Keratinocyte (primary cell): ENCODE data around the gene OTOL1. TPM values are rescaled to one million over a fixed set of nuclear protein-coding genes. Genes with fewer than 3 reads are reported as not detected.

Experiments used
- DNase-seq: peaks from one replicate; pipeline ENCODE4 v3.0.0-alpha.2; 2011; ENCODE audit warnings: low read depth, missing footprints, low spot score
- FAIRE-seq: peaks from 2 replicates; lab custom pipeline; 2011; peaks lifted over from hg19 to GRCh38; lab: Jason Lieb, UNC
- H2AFZ ChIP-seq: 2 replicates; pipeline ENCODE4 v1.6.0; 2012; ENCODE audit warnings: low read length, control low read depth, inconsistent platforms; ENCODE audit not compliant: control insufficient read depth
- H3K27ac ChIP-seq: 2 replicates; pipeline ENCODE4 v1.5.1; 2011; ENCODE audit warnings: low read length; ENCODE audit not compliant: control insufficient read depth, insufficient read depth
- H3K27me3 ChIP-seq: 3 replicates; pipeline ENCODE4 v1.6.0; 2011; ENCODE audit warnings: low read length; ENCODE audit not compliant: control insufficient read depth, insufficient read depth; ENCODE audit errors: extremely low read depth
- H3K36me3 ChIP-seq, 2 experiments: 2 replicates in 1 of 2; 3 replicates in 1 of 2; pipeline ENCODE4 v1.5.1; 2011; ENCODE audit warnings: low read length in 2 of 2, mild to moderate bottlenecking in 1 of 2; ENCODE audit not compliant: control insufficient read depth in 2 of 2, insufficient read depth in 2 of 2; ENCODE audit errors: extremely low read depth in 1 of 2
- H3K4me1 ChIP-seq: 3 replicates; pipeline ENCODE4 v1.5.1; 2011; ENCODE audit warnings: low read length; ENCODE audit not compliant: control insufficient read depth, insufficient read depth; ENCODE audit errors: extremely low read depth
- H3K4me2 ChIP-seq: 3 replicates; pipeline ENCODE4 v1.6.0; 2011; ENCODE audit warnings: low read depth, low read length; ENCODE audit not compliant: control insufficient read depth, insufficient read depth; ENCODE audit errors: extremely low read depth
- H3K4me3 ChIP-seq, 3 experiments: fragments of 200-600 bp in 1 of 3; sonication (generic) in 1 of 3; 2 replicates in 2 of 3; 3 replicates in 1 of 3; pipeline ENCODE4 v1.5.1; 2011 to 2016; ENCODE audit warnings: low read length in 3 of 3, mild to moderate bottlenecking in 3 of 3, control low read depth in 2 of 3, inconsistent platforms in 1 of 3, low read depth in 1 of 3, mixed read lengths in 1 of 3, mixed run types in 1 of 3, moderate library complexity in 1 of 3; ENCODE audit not compliant: control insufficient read depth in 2 of 3, insufficient read depth in 2 of 3; ENCODE audit errors: extremely low read depth in 1 of 3
- H3K79me2 ChIP-seq: 2 replicates; pipeline ENCODE4 v1.6.0; 2012; ENCODE audit warnings: low read length; ENCODE audit not compliant: control insufficient read depth, insufficient read depth
- H3K9ac ChIP-seq: 3 replicates; pipeline ENCODE4 v1.6.0; 2011; ENCODE audit warnings: low read length; ENCODE audit not compliant: control insufficient read depth, insufficient read depth; ENCODE audit errors: extremely low read depth
- H3K9me1 ChIP-seq: 3 replicates; pipeline ENCODE4 v1.6.0; 2011; ENCODE audit warnings: low read length; ENCODE audit not compliant: control insufficient read depth, insufficient read depth; ENCODE audit errors: extremely low read depth
- H3K9me3 ChIP-seq: 2 replicates; pipeline ENCODE4 v1.5.1; 2012; ENCODE audit warnings: low read depth, low read length; ENCODE audit not compliant: control insufficient read depth
- H4K20me1 ChIP-seq: 3 replicates; pipeline ENCODE4 v1.6.0; 2011; ENCODE audit warnings: low read length; ENCODE audit not compliant: control insufficient read depth, insufficient read depth; ENCODE audit errors: extremely low read depth
- EZH2 ChIP-seq: IDR thresholded peaks from one replicate; pipeline ENCODE4 v1.6.1; 2012; ENCODE audit warnings: inconsistent platforms, mild to moderate bottlenecking, low read length, moderate library complexity
- dilution Hi-C: fragments of 300-500 bp; cut with MboI; formaldehyde crosslinking; loops from one replicate; pipeline ENCODE4 v1.7.0; 2020; ENCODE audit warnings: low sequenced_read_pairs; ENCODE audit not compliant: extremely low pct_ligation_motif_present
- polyA plus RNA-seq, 5 experiments: library from polyadenylated mRNA; depleted of rRNA in 3 of 5; stranded (reverse) in 3 of 5; stranded (forward) in 1 of 5; unstranded in 1 of 5; fragments of >200 nt; gene quantifications; 1 replicate in 1 of 5; 2 replicates in 3 of 5; 3 replicates in 1 of 5; pipeline versions ENCODE4 v1.2.1 to v1.2.3, GENCODE V29; 2011 to 2012; ENCODE audit warnings: missing spikeins in 2 of 5, low read depth in 1 of 5, low replicate concordance in 1 of 5
- TF ChIP-seq, protein P1 (sequence below), 3 experiments: IDR thresholded peaks in 1 of 3; conservative IDR thresholded peaks in 1 of 3; optimal IDR thresholded peaks in 1 of 3; 2 replicates in 2 of 3; 3 replicates in 1 of 3; pipeline versions ENCODE3 to v1.5.1; 2011; ENCODE audit warnings: low read length in 3 of 3, mild to moderate bottlenecking in 3 of 3, moderate library complexity in 2 of 3, control low read depth in 1 of 3, inconsistent platforms in 1 of 3; ENCODE audit not compliant: insufficient read depth in 2 of 3; ENCODE audit errors: extremely low read depth in 1 of 3

Gene OTOL1
- polyA plus RNA-seq, 1 donor (not counting 4 experiments of a cell fraction or from before 2014, with no cell fraction given) = not detected

DNA sequence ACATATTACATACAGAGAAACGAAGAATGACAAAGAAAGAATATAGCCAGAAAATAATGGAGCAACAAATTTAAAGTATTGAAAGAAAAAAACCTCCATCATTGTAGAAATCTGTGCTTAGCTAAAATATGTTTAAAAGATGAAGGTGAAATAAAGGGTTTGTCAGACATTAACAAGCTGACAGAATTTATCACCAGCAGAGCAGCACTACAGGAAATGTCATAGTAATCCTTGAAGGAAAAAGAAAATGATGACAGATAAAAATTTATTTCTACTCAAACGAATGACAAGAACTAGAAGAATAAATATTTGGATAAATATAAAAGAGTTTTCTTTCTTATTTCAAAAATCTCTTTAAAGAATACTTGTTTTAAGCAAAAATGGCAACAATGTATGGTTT is 40.6 kb upstream of the OTOL1 start:
- no peak overlapping the region for H3K27ac ChIP-seq
- no peak overlapping the region for H2AFZ ChIP-seq
- no peaks in the 10 kb centered on the region for H3K36me3 ChIP-seq
- H4K20me1 ChIP-seq = no peaks in the 10 kb centered on the region
- dilution Hi-C loops = no loop called here
- no peak for TF ChIP-seq EZH2
- TF ChIP-seq, protein P1, sequence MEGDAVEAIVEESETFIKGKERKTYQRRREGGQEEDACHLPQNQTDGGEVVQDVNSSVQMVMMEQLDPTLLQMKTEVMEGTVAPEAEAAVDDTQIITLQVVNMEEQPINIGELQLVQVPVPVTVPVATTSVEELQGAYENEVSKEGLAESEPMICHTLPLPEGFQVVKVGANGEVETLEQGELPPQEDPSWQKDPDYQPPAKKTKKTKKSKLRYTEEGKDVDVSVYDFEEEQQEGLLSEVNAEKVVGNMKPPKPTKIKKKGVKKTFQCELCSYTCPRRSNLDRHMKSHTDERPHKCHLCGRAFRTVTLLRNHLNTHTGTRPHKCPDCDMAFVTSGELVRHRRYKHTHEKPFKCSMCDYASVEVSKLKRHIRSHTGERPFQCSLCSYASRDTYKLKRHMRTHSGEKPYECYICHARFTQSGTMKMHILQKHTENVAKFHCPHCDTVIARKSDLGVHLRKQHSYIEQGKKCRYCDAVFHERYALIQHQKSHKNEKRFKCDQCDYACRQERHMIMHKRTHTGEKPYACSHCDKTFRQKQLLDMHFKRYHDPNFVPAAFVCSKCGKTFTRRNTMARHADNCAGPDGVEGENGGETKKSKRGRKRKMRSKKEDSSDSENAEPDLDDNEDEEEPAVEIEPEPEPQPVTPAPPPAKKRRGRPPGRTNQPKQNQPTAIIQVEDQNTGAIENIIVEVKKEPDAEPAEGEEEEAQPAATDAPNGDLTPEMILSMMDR (optimal IDR thresholded peaks at IDR 0.05 in 1 of 3, IDR thresholded peaks at IDR 0.05 in 1 of 3, conservative IDR thresholded peaks at IDR 0.05 in 1 of 3; ENCODE audit: extremely low read depth in 1 of 3, insufficient read depth in 2 of 3, low read length in 3 of 3) = no peak
- no peak for DNase-seq
- H3K4me2 ChIP-seq = no peak overlapping the region
- H3K27me3 ChIP-seq = no peaks in the 10 kb centered on the region
- H3K9ac ChIP-seq = no peak overlapping the region
- H3K4me3 ChIP-seq = no peak overlapping the region
- no peaks in the 10 kb centered on the region for H3K79me2 ChIP-seq
- H3K9me1 ChIP-seq = no peaks in the 10 kb centered on the region
- no peak for FAIRE-seq
- no peaks in the 10 kb centered on the region for H3K9me3 ChIP-seq
- H3K4me1 ChIP-seq = no peaks in the 10 kb centered on the region

DNA sequence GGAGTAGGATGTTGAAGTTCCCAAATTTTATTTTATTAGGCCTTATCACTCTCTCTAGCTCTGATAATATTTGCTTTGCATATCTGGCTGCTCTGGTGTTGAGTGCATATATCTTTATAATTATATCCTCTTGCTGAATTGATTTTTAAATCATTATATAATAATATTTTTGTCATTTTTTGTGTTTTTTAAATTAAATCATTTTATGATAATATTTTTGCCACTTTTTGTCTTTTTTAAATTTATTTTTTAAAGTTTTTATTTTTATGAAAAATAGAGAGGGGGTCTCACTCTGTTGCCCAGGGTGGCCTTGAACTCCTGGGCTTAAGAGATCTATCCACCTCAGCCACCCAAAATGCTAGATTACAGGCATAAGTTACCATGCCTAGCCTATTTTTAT is 34.5 kb upstream of the OTOL1 start:
- Histone ChIP-seq H3K4me2 (no peak overlapping the region), H3K4me1 (no peaks in the 10 kb centered on the region), H3K9me1 (no peaks in the 10 kb centered on the region), H3K9me3 (no peaks in the 10 kb centered on the region), H3K9ac (no peak overlapping the region), H3K36me3 (no peaks in the 10 kb centered on the region), H3K27me3 (no peaks in the 10 kb centered on the region), H3K27ac (no peak overlapping the region), H3K79me2 (no peaks in the 10 kb centered on the region), H4K20me1 (no peaks in the 10 kb centered on the region), H2AFZ (no peak overlapping the region), H3K4me3 (no peak overlapping the region)
- DNase-seq = no peak
- dilution Hi-C loops = no loop called here
- no peak for FAIRE-seq
- no peak for TF ChIP-seq EZH2
- TF ChIP-seq, protein P1 (optimal IDR thresholded peaks at IDR 0.05 in 1 of 3, IDR thresholded peaks at IDR 0.05 in 1 of 3, conservative IDR thresholded peaks at IDR 0.05 in 1 of 3; ENCODE audit: extremely low read depth in 1 of 3, insufficient read depth in 2 of 3, low read length in 3 of 3) = no peak
